HL-60/S4 treated with retinoic acid at 250 ng/mL for 4 days and 3 days (cell line): ENCODE results near the gene ZBTB20.

Source experiments
- in situ Hi-C: fragments of 300-500 bp; cut with MboI; formaldehyde crosslinking; loops from 2 replicates; pipeline ENCODE4 v1.7.0; 2022; ENCODE audit warnings: low sequenced_read_pairs

The ZBTB20 gene

DNA sequence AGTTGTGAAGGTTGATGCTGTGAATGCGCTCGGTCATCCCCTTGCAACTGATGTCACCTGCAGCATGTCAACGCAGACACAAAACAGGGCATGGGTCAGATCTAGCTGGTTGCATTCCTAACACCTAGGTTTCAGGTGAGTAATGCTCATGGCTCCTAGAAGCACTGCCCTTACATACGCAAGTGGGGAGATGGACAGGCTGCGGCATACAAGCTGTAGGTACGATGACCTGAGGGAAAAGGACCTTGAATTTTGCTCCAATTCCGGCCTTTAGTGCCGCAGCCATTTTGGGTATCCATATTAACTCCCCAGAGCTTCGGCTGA lies 795.3 kb downstream of the ZBTB20 start:
- in situ Hi-C loops = no loop called here

DNA sequence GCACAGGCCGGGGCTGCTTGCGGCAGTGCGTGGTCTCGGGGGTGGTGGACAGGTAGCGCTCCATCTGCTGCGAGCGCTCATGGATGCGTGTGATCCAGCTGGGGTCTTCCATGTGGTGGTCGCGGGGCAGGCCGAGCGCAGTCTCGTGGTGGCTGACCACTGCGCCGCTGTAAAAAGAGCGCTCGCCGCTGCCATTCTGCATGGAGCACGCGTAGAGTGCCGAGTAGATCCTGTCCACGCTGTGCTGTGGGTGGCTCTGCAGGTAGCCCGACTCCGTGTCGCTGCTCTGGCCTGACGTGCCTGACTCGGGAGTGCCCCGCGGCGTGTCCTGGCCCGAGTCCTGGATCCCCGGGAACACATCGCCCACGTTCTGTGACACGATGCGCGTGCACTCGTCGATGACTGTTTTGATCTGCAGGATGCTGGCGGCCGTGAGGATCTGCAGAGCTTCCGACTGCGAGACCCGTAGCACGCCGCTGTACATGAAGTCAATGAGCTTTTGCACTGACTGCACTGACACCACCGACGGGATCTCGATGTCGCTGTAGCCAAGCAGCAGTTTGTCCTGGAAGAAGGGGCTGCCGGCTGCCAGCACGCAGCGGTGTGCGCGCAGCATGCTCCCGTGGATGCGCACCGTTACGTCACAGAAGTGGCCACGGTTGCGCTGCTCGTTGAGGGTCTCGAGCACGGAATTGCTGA lies 795.8 kb downstream of the ZBTB20 start:
- in situ Hi-C loops = no loop called here

DNA sequence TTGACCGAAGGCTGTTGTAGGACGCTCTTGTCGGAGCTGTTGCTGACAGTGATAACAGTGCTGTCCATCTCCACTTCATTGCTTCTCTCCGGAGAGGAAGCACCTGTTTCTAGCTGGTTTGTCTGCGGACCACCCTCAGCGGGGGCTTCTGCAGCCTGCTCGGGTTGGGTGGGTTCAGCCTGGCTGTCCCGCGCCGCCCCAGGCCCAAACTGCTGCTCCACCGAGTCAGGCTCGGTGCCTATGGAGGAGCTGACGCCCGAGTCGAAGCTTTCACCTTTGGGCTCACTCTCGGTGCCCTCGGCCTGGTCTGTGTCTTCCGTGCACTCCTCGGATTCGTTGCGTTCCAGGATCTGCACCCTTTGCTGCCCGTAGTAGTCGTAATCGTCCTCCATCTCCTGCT lies 796.4 kb downstream of the ZBTB20 start:
- in situ Hi-C loops = no loop called here

DNA sequence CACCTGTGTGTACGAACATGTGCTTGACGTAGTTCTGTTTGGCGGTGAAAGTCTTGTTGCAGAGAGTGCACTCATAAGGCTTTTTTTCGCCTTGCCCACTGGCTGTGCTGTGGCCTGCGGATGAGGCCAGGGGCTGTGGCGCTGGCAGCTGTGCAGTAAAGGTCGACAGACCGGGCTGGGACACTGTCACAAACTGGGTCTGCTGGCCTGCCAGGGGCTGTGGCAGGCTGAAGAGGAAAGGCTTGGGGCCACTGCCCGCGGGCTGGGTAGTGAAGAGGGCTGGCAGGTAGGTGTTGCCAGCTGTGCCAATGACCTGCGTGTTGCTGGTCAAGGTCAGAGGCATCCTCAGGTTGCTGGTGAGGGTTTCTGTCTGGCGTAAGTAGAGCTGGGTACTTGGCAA lies 796.8 kb downstream of the ZBTB20 start:
- in situ Hi-C loops = no loop called here

DNA sequence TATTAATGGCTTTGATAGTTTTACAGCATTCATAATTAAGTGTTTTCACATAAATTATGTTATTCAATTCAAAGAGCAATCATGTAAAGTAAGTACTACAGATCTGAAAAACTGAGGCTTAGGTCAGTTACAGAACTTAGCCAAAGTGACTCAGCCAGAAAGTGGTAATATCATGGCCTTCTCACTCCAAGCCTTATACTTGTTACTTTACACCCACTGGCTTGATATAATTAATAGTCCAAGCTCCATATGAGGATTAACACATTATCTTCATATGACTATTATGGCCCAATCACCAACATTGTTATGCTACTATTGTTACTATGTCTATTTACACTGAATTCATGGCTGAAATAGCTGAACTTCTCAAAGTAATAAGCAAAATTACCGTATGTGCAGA lies 802.6 kb downstream of the ZBTB20 start:
- in situ Hi-C loops = no loop called here

DNA sequence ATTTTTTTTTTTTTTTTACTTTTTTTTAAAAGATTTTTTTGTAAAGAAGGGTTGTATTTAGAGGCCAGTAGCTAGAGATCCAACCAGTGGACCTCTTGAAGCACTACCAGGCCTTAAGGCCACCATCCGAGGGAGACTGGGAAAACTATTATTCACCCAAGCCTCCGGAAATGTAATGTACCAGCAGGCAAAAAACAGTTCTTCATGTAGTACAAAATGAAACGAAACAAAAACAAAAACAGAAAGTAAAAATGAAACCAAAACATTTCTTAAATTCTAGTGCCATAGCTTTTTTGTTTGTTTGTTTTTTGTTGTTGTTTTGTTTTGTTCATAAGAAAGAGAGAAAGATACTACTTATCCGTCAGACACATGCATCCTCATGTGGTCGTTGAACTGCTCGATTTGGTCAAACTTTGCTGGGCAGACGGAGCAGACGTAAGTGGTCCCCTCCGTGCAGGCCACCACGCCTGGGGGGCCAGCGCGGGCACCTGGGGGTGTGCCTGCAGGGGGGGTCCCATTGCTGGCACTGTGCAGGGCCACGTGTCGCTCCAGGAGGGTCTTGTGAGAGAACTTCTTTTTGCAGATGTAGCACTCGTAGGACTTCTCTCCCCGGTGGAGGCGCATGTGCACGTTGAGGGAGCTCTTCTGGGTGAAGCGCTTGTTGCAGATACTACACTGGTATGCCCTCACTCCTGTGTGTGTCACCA lies 808.3 kb downstream of the ZBTB20 start:
- in situ Hi-C loops = no loop called here

DNA sequence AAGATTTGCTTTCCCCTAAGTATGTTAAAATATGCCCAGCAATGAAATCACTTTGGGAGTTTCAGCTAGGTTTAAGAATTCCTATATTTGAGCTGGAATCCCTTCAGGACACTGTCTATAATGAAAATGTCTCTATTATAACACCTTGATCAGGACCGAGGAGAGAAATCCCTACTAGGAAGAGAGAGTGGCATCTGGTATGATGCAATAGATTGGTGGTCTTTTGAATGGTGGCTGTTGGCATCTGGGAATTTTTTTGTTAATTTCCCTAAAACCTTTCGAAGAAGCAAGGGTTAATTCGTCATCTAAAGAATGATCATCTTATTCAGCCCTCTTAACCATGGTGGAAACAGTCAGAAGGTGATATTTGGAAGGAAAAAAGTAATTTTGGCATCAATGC lies 810.2 kb downstream of the ZBTB20 start:
- in situ Hi-C loops = no loop called here

DNA sequence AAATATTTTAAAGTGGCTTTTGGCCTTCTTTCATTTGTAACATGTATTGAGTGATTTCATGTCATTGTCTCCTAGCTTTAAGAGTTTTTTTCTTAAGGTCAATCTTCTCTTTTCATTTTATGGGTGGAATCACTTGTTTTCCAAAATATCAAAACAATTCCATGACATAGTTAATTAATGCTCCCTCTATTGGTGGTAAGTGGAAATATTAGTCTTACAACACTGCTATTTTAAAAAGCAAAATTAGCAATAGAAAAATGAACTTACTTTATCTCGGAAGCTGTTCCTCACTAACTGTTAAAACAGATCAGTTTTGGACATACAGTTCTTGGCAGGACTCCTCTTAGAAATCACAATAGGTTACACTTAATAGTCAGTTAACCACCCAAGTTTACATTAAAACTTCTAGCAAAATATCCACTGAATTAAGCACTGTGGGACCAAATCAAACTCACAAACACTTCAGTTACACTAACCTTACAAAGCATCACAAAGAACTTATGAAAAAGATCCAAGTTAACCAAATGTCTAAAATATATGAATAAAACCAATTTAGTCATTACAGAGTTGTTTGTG lies 810.9 kb downstream of the ZBTB20 start:
- in situ Hi-C loops = no loop called here

DNA sequence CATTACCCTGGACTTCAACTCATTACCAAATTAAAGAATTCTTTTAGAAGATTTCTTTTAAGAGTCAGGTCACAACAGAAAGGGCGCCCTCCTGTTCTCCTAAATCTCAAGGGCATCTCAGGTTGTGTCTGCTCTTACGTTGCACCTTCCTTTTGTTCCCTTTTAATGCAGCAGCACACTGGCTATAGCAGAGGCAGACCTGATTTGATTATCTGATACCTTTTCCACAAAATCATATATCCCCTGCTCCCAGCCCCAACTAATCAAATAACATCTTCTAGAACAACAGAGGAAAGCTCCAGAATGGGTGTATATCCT lies 813.2 kb downstream of the ZBTB20 start:
- in situ Hi-C loops = no loop called here

DNA sequence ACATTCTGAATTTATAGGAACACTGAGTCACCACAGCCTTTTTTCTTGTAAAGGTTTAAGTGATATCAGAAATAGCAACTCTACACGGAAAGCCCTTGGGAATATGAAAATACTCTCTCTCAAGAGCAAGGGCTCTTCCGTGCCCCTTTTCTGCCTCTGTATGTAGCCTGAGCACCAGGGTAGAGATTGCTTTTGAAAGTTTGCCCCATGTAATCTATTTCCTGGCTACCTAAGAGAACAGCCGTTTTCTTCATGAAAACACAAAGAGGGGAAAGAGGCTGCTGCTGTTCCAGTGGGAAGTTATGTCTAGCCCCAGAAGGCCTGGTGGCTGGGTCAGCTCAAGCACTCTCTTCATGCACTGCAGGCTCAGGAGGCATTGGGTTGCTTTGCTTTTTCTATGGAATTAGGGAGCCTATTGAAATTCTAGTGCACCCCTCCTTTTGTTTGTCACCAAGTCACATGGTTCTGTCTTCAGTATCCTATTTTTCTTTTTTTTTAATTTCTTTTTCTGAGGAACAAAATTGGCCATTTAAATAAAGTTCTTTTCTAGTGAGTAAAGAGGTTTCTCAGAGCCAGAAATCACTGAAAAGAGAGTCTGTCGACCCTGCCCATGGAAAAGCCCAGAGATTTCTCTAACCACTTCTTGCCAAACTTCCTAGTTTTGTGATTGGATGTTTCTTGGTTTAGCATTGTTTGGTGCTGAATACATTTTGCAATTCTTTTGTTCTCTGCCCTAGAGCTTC lies 813.7 kb downstream of the ZBTB20 start:
- in situ Hi-C loops = no loop called here

DNA sequence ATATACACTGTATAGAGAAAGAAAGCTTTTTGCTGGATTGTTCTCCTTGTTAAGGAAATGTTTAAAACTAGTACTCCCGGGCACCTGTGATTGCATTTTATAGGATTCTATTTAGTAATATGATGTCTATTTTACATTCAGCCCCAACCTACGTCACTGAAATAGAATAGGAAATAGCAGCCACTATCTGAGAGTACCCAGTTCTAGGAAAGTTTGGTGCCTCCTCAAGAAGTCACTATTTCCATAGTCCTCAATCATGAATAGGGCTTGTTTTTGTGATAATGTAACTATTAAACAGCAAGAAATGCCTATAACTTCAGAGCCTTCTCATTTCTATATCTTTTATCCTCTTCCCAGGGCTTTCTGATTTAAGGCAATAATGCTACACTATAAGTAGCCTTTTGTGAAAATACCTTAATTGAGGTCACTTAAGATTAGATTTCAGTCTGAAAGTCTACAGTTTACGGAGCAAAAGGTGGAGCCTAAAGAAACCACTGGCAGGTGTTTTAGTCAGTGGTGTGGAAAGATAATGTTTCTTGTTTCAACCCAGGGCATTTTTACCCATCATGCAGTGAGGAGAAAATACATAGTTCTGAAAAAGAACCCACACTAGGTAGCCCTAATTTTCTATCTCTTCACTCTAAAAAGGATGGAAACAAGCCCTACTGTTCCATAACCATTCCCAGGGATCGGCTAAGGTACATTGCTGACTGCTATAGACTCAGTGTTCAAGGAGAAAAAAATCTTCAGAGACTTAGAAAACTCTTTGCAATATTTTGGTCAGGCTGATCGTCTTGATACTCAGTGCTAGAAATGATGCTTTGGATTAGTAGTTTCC lies 814.5 kb downstream of the ZBTB20 start:
- in situ Hi-C loops = no loop called here

DNA sequence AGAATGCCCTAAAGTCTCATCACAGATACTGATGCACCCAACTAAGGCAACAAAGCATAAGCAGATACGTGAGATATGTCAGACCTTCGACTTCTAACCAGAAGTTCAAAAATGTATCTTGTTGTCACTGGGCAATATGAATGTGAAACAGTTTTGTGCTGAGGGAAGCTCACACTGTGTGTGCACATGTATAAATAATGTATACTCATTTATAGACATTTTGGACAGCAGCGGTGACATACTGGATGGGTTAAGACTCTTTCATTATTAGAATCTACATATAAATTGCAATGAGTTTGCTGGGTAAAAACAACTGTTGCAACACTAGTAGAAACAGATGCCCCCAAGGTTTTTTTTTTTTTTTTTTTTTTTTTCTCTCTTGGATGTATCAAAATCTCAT lies 815.4 kb downstream of the ZBTB20 start:
- in situ Hi-C loops = no loop called here

DNA sequence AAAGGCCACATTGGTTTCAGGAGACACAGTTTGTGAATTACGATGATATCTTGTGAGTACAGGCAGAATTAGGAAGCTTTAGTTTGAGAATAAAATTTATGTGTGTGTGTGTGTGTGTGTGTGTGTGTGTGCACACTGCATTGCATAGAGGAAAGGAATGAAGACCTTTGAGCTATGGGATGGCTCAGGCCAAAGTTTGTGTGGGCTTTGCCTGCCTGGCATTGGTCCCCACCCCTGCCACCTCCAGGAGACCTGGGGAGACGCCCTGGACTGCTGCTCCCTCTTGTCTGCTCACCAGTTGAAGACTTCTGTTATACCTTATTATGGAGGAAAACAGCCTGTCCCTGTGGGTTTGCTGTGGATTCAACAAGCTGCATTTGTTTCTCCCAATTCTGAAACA lies 816.1 kb downstream of the ZBTB20 start:
- in situ Hi-C loops = no loop called here

DNA sequence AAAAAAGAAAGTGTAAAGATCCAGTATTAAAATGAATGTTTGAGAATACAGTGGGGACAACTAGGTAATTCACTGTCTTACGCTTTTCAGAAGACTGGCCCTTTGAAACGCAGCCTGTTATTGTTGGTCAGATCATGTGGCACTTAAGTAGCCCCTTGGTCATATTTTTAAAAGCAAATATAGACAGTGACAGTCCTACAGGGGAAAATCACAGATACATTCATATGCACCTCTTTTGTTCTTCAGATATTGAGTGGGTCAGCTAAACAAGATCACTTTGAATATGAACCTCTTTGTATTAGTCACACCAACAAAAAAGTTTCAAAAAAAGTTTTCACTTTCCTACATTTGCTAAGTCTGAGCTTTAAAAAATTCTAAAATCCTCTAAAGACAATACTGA lies 817.3 kb downstream of the ZBTB20 start:
- in situ Hi-C loops = no loop called here

DNA sequence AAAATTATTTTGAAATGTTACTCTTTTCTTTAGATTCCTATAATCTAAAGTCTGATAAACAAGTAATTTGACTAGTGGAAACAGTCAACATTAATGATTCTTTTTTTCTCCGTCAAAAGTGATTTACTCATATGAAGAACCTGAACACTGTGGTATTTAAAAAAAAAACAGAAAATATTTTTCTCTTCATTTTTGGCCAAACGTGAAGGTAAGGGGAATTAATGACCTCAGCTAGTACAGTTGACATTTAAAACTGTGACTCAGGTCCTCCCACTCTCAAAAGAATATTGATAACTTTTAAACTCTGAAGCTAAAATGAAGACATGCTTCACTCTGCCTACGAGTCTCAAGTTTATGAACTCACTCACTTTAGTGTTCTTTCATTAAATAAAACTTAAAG lies 818.7 kb downstream of the ZBTB20 start:
- in situ Hi-C loops = no loop called here

DNA sequence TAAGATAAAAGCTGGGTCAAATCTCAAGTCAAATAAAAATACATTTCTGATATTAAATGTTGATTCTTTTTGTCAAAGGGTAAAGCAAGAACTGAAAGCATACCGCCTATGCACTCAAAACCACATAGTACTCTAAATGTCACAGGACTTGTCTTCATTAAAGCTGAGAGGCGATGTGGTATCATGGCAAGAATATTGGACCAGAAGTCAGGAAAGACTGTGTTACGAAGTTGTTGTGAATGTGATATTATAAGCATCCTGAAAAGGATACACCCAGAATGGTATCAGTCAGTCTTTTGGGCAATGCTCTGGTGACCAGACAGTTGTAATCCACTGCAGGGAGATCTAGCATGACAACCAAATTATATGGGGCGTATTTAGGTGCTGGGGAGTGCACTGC lies 819.4 kb downstream of the ZBTB20 start:
- in situ Hi-C loops = no loop called here

DNA sequence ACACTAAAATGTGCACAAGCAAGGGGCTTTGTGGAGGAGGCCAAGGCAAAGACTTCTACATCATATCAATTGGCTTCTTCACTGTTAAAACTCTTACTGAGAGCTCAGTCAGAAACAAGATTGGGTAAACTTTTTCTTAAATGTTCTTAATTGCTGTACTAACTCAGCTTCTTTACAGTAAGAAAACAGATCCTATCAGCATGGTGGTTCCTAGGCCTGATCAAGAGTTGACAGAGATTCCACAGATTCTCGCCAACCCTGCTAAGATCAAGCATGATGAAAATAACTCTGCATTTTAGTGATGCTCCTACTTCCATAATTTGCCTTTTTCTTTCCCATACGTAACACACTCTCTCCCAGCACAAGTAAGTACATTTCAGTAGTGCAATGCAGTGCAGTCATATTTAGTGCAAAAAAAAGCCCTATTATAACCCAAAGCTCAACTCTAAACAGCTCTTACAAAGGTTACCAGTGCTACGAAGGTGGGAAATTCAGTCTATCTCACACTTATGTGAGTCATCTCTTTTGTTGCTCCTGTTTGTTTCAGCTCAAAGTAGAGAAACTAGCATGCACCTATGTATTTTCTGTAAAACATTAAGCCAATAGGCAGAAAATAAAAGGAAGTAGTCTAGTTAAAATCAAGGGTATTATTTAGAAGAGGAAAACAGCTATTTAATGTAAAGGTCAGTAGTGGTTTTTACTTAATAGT lies 823.4 kb downstream of the ZBTB20 start:
- in situ Hi-C loops = no loop called here

DNA sequence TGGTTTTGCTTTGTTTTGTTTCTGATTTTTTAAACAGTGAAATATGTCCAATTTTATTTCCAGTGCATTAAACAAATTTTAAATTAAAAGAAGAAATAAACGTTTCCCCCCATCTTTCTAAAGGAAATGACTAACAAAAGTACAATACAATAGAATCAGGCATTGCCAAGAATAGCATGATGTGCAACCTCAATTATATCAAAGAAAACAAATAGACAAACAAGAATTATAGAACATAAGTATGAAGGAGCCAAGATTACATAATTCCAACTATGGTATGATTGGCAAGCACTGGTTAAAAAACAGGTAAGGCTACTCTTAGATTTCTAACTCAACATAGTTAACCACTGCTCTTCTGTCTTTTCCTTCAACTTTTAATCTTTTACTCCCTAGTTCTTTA lies 826.8 kb downstream of the ZBTB20 start:
- in situ Hi-C loops = no loop called here

DNA sequence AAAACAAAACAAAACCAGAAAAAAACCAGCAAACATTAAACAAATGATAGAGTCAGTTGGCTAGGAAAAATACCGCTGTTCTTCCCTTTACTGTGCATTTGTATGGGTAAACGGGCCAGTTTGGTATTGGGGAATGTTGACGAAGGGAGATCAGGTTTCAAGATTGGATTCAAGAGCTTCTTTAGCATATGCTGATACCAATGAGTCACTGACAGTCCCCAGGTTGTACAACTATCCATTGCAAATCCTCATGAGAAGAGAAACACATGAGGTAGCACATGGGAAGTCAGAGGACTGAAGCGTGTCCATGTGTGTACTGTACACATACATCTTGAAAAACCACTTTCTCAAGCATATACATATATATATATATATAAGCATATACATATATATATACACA lies 827.6 kb downstream of the ZBTB20 start:
- in situ Hi-C loops = no loop called here

DNA sequence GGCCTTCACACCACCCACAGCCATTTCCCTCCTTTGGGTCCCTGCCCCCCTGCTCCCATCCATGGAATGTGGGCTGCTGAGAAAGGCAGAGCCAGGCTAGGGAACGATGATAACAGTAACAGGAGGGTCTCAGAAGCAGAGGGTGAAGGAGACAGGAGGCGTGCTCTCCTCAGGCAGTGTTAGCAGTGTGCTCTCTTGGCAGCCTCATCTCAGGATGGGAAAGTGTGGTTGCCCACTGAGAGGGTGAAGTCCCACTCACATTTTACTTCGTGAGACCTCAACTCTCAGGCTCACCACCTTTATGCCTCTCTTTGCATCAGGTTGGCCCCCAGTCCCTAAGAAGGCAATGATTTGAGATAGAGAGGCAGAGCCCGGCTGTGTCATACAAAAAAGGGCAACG lies 828.8 kb downstream of the ZBTB20 start:
- in situ Hi-C loops = no loop called here

DNA sequence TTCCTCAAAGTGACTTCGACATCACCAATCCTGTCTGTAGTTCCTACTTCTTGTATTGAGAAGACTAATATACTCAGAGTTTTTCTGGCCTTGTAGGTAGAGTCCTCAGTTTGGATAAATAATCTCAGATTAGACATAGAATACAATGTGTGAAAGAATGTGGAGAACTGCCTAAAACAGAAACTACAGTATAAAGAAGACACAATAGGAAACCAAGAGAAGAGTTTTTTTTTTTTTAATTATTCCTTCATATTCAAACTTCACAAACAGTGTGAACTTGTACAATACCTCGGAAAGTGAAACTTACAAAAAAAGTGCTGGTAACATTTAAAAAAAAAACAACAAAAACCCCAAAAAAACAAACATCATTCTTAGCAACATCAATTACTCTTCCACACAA lies 832.8 kb downstream of the ZBTB20 start:
- in situ Hi-C loops = no loop called here
